MCF 10A (cell line): ENCODE data around the gene MORF4L2. TPM values are rescaled to one million over a fixed set of nuclear protein-coding genes. Genes with fewer than 3 reads are reported as not detected.
A peak's percentile ranks its signal among the peaks of the same experiment; 100 is the strongest.

Experiments
- BruUV-seq: library from RNA; stranded (reverse); fragments of 400-500 nt; replicated peaks from 2 replicates; lab custom pipeline; 2021; lab: Mats Ljungman, UMichigan
- CTCF ChIA-PET: fragments of 300-600 bp; sonication (Branson Sonifier 250); formaldehyde crosslinking; extraction: SDS; loops from one replicate; lab custom pipeline; 2021; ENCODE audit warnings: antibody characterized with exemption, inconsistent platforms; lab: Yijun Ruan, JAX
- POLR2A ChIA-PET: fragments of 300-600, 350-650 bp; sonication (Branson Sonifier 250); formaldehyde crosslinking; extraction: SDS; loops from one replicate; lab custom pipeline; 2020; ENCODE audit warnings: antibody characterized with exemption, inconsistent platforms; lab: Yijun Ruan, JAX
- DNase-seq: peaks from one replicate; pipeline ENCODE4 v3.0.0-alpha.2; 2018; ENCODE audit not compliant: unreplicated experiment
- H3K27ac Mint-ChIP-seq: one replicate; pipeline ENCODE4 v1.8.0; 2022; ENCODE audit warnings: mild to moderate bottlenecking, low read depth, mixed read lengths; ENCODE audit not compliant: unreplicated experiment
- H3K27me3 Mint-ChIP-seq: one replicate; pipeline ENCODE4 v1.8.0; 2022; ENCODE audit warnings: mixed read lengths; ENCODE audit not compliant: insufficient read depth, unreplicated experiment
- H3K36me3 Mint-ChIP-seq: one replicate; pipeline ENCODE4 v1.8.0; 2022; ENCODE audit warnings: mild to moderate bottlenecking, moderate library complexity, mixed read lengths; ENCODE audit not compliant: insufficient read depth, unreplicated experiment
- H3K4me1 Mint-ChIP-seq: one replicate; pipeline ENCODE4 v1.8.0; 2022; ENCODE audit warnings: mixed read lengths; ENCODE audit not compliant: insufficient read depth, unreplicated experiment
- H3K4me3 Mint-ChIP-seq: one replicate; pipeline ENCODE4 v1.8.0; 2022; ENCODE audit warnings: mild to moderate bottlenecking, moderate library complexity, mixed read lengths; ENCODE audit not compliant: unreplicated experiment
- H3K9me3 Mint-ChIP-seq: one replicate; pipeline ENCODE4 v1.8.0; 2022; ENCODE audit warnings: mixed read lengths; ENCODE audit not compliant: unreplicated experiment
- intact Hi-C: fragments of 100-400 bp; cut with micrococcal nuclease; formaldehyde crosslinking; loops from 2 replicates; pipeline ENCODE4 v1.14.1; 2022
- total RNA-seq: library from RNA; stranded (reverse); gene quantifications from 2 replicates; pipeline ENCODE4 v1.2.3, GENCODE V29; 2022
- TF ChIP-seq, protein P1 (sequence below): fragments of 200-600 bp; IDR thresholded peaks from one replicate; pipeline ENCODE4 v1.8.0; 2022; ENCODE audit warnings: antibody characterized with exemption, mild to moderate bottlenecking; ENCODE audit not compliant: unreplicated experiment

The MORF4L2 gene
- total RNA-seq, 1 experiment from 2014 or later: 463 TPM

DNA sequence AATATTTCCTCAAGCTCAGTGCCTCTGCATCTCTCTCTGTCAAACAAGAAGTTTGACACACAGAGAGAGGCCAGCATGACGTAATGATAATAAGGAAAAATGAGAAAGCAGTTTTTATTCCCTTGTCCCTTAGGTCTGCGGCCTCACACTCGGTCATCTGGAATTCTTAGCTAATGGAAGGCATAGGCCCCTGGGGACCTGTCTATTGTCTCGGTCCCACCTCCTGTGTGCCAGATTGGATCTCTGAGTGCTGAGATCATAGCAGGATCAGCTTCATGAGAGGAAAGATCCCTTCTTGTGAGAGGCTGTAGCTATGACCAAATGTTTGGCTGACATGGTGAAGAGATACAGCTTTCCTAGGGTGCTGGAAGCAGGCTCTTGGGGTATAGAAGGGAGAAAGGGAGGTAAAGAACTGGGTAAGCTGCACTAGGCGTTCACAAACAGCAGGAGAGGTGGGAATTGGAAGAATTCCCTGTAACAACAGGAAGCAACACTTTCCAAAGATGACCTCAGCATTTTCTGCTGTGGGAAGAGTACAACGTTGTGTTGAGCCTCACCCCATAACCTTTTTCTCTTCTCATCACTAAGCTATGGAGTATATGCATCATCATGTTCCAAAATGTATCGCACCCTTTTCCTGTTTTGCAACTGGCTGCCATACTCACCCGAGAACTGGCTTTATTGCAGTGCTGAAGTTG is 44.4 kb upstream of the MORF4L2 start:
- no peaks in the 10 kb centered on the region for H3K9me3 Mint-ChIP-seq
- H3K27me3 Mint-ChIP-seq: peaks cover 63% of the 10 kb centered on the region
- H3K4me1 Mint-ChIP-seq: peaks cover 27% of the 10 kb centered on the region
- ChIA-PET CTCF (interaction anchor here (0.5 to 2.3 kb wide), 5 partner anchors 9 to 243 kb away, joined by 3 to 12 read pairs (median 4); partner anchors contain the start of gene TMEM31), POLR2A (interaction anchor here (1.1 to 1.5 kb wide), 3 partner anchors 9 to 16 kb away, joined by 3 to 5 read pairs (median 3); no protein-coding TSS in a partner anchor)
- H3K4me3 Mint-ChIP-seq: no peak overlapping the region
- intact Hi-C loops: no loop called here
- TSS peak; percentile 78 for BruUV-seq
- peak; percentile 81 for DNase-seq
- H3K36me3 Mint-ChIP-seq: peaks cover 5% of the 10 kb centered on the region
- TF ChIP-seq, protein P1, sequence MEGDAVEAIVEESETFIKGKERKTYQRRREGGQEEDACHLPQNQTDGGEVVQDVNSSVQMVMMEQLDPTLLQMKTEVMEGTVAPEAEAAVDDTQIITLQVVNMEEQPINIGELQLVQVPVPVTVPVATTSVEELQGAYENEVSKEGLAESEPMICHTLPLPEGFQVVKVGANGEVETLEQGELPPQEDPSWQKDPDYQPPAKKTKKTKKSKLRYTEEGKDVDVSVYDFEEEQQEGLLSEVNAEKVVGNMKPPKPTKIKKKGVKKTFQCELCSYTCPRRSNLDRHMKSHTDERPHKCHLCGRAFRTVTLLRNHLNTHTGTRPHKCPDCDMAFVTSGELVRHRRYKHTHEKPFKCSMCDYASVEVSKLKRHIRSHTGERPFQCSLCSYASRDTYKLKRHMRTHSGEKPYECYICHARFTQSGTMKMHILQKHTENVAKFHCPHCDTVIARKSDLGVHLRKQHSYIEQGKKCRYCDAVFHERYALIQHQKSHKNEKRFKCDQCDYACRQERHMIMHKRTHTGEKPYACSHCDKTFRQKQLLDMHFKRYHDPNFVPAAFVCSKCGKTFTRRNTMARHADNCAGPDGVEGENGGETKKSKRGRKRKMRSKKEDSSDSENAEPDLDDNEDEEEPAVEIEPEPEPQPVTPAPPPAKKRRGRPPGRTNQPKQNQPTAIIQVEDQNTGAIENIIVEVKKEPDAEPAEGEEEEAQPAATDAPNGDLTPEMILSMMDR: no peak
- H3K27ac Mint-ChIP-seq: peak overlapping the region; percentile 84

DNA sequence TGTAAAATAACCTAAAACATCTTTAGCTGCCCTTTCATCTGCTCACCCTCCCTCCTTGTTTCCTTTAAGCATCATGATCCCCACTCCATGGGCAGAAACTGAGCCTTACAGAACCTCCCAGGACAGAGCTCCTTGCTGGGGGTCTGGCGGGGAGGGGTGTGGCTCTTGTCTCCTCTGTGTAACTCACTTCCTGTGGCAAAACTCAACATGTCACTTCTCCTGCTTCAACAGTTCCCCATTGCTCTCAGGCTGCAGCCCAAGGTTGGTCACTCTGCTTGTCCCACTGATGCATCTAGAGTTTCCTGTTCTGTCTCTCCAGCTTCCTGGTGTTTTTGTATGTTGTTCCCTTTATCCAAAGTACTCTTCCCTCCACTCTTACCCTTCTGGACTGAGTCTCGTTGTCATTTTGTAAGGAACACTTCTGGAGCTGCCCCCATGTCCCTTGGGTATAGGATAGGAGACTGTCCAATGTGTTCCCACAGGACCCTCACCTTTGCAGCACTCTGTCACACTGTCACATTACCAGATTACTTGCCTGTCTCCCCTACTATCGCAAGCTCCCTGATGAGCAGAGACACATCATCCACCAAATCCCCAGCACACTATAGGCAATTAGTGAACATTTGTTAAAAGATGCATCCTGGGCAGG is 43.8 kb upstream of the MORF4L2 start:
- no peak for DNase-seq
- intact Hi-C loops: no loop called here
- Mint-ChIP-seq H3K9me3 (no peaks in the 10 kb centered on the region), H3K4me3 (no peak overlapping the region), H3K27ac (peak overlapping the region; percentile 84), H3K4me1 (peaks cover 27% of the 10 kb centered on the region), H3K27me3 (peaks cover 69% of the 10 kb centered on the region), H3K36me3 (peaks cover 5% of the 10 kb centered on the region)
- TF ChIP-seq, protein P1: no peak
- POLR2A ChIA-PET: interaction anchor here (1.1 to 1.5 kb wide), 3 partner anchors 8 to 16 kb away, joined by 3 to 5 read pairs (median 3); no protein-coding TSS in a partner anchor
- BruUV-seq: no TSS peak
- CTCF ChIA-PET: interaction anchor here (0.5 to 2.3 kb wide), 5 partner anchors 8 to 242 kb away, joined by 3 to 12 read pairs (median 4); partner anchors contain the start of gene TMEM31

DNA sequence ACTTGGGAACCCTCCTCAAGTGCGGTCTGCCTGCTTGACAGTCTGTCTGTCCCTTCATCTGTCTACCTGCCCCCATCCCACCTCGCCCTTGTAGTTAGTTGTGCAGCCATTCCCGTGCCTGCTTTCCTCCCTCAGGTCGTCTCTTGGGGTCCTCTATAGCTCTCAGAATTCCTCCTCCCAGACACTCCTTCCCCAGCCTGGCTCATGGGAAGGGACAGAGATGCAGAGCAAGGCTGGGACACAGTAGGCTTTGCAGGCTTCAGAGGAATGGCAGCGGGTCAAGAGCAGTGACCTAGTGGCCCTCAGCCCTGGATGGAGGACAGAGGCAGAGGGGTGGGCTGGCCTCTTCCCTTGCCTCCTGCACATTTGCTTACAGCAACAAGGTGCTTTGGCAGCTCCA is 42.5 kb upstream of the MORF4L2 start:
- no TSS peak for BruUV-seq
- Mint-ChIP-seq H3K36me3 (peaks cover 5% of the 10 kb centered on the region), H3K9me3 (no peaks in the 10 kb centered on the region), H3K4me1 (peaks cover 20% of the 10 kb centered on the region), H3K27ac (no peak overlapping the region), H3K27me3 (peaks cover 73% of the 10 kb centered on the region), H3K4me3 (no peak overlapping the region)
- CTCF ChIA-PET: no interaction called here
- intact Hi-C loops: no loop called here
- TF ChIP-seq, protein P1: no peak
- DNase-seq: no peak
- POLR2A ChIA-PET: no interaction called here

DNA sequence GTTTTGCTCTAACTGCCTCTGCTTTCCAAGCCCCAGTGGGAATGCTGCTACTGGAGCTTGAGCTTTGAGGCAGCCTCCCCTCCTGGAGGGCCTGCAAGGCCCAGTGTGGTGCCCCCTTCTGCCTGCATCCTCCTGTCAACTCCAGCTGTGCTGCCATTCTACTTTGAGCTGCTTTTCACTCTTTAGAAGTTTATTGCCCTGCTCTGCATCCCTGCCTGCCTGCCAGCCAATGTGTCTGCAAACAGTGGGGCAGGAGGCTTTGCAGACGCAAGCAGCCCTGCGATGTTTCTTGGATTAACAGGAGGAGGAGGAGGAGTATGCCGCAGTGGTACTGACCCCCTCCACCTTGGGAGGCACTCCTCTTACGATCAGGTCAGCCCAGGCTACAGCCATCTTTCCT is 40.6 kb upstream of the MORF4L2 start:
- intact Hi-C loops: no loop called here
- Mint-ChIP-seq H3K36me3 (peaks cover 5% of the 10 kb centered on the region), H3K27ac (no peak overlapping the region), H3K27me3 (peaks cover 54% of the 10 kb centered on the region), H3K9me3 (no peaks in the 10 kb centered on the region), H3K4me3 (no peak overlapping the region), H3K4me1 (peaks cover 28% of the 10 kb centered on the region)
- ChIA-PET CTCF (interaction anchor here (0.6 to 1.6 kb wide), 3 partner anchors 11 to 217 kb away, joined by 3 to 4 read pairs (median 4); no protein-coding TSS in a partner anchor), POLR2A (interaction anchor here (0.7 kb wide), 1 partner anchor 209 kb away, joined by 3 read pairs; no protein-coding TSS in a partner anchor)
- BruUV-seq: no TSS peak
- DNase-seq: no peak
- TF ChIP-seq, protein P1: no peak
